ENCODE results near the gene TAS2R50.
"Not testable (repeated sequence)": the region's sequence is repeated elsewhere in the genome, so short reads cannot be mapped to it uniquely, and the experiment has no call there.

The TAS2R50 gene, protein sequence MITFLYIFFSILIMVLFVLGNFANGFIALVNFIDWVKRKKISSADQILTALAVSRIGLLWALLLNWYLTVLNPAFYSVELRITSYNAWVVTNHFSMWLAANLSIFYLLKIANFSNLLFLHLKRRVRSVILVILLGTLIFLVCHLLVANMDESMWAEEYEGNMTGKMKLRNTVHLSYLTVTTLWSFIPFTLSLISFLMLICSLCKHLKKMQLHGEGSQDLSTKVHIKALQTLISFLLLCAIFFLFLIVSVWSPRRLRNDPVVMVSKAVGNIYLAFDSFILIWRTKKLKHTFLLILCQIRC

GRCh38 chr12:10986812-10987211 lies at the start of gene TAS2R50:
TSS of gene TAS2R50 (minus strand) at chr12:10986912. CDS start at chr12:10986860, 52 bp downstream.
- no peak for DNase-seq (ENCODE audit: low read depth)
- no peak within 1 kb of the TSS for H3K4me3 ChIP-seq (replicated peaks; ENCODE audit: low read depth, low read length)
- TF ChIP-seq CTCF (IDR thresholded peaks at IDR 0.05; ENCODE audit: low read length, missing control alignments) = no peak

DNA sequence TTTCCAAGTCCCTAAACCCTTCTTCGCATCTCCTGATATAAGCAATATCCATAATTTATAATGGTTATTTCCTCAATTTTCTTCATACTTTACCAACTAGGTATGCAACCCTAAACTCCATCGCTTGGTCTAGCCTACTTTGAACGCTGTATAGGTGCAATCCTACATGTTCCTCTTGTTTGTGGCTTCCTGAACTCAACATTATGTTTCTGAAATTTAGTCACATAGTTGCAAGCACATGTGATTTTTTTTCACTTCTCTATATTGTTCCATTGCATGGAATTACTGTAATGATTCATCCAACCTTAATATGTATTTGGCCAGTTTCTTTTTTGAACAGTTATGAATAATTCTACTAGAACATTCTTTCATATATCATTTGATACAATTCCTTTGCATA lies 47.2 kb upstream of the TAS2R50 start:
- H3K4me3 ChIP-seq (replicated peaks; ENCODE audit: low read depth, low read length); DNase-seq (ENCODE audit: low read depth): not testable (repeated sequence)

DNA sequence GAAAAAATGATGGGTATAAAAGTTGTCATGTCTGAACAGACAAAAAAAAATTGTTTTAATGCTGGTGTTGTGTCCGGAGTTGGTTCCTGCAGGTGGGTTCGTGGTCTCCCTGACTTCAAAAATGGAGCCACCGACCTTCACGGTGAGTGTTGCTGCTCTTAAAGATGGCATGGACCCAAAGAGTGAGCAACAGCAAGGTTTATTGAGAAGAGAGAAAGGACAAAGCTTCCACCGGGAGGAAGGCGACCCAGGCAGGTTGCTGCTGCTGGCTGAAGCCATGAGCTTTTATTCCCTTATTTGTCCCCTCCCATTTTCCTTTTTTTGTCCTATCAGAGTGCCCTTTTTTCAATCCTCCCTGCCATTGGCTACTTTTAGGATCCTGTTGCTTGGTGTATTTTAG lies 44.6 kb upstream of the TAS2R50 start, which contains the start of gene TAS2R31:
TAS2R31 (minus strand) TSS at position 101 of the 400 bp plus-strand sequence; CDS start at position 29, 72 bp downstream.
- DNase-seq (ENCODE audit: low read depth) = no peak
- no peak within 1 kb of the TSS for H3K4me3 ChIP-seq (replicated peaks; ENCODE audit: low read depth, low read length)
- no peak for TF ChIP-seq CTCF (IDR thresholded peaks at IDR 0.05; ENCODE audit: low read length, missing control alignments)

DNA sequence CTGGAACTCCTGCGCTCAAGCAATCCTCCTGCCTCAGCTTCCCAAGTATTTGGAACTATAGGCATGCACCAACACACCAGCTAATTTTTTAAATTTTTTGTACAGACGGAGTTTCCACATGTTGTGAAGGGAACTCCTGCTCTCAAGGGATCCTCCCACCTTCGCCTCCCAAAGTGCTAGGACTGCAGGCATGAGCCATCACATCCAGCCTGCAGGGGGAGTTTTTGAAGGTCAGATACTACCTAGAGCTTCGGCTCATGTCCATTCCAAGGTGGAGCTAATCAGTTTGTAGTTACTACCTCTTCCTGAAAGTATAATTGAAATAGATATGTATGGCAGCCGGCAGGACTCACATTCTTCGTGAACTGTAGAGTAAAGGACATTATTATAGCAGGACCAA lies 39.4 kb upstream of the TAS2R50 start:
- DNase-seq (ENCODE audit: low read depth) = no peak
- no peak overlapping the region for H3K4me3 ChIP-seq (replicated peaks; ENCODE audit: low read depth, low read length)
- peak; percentile 15 for TF ChIP-seq CTCF (IDR thresholded peaks at IDR 0.05; ENCODE audit: low read length, missing control alignments)

DNA sequence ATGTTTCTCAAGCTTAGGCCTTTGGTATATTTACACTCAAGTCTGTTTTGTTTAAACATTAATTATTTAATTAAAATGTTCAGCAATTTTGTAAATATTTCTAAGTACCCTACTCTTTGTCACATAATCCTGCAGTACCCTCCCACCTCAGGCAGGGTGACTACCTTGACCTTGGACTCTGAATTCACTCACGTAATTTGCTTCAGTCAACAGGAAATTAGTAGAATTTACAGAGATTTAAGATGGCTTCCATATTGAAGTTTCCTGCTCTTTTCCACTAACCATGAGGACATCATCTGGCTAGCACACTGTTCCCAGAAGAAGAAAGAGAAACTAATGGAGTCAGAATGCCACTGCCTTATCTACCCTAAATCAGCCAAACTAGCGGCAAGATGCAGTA lies 36.7 kb upstream of the TAS2R50 start:
- DNase-seq (ENCODE audit: low read depth) = no peak
- no peak for TF ChIP-seq CTCF (IDR thresholded peaks at IDR 0.05; ENCODE audit: low read length, missing control alignments)
- no peak overlapping the region for H3K4me3 ChIP-seq (replicated peaks; ENCODE audit: low read depth, low read length)

GRCh38 chr12:11022520-11022919 lies 35.8 kb upstream of the TAS2R50 start, which contains the start of gene TAS2R19:
TSS of gene TAS2R19 (minus strand) at chr12:11022620. CDS start at chr12:11022571, 49 bp downstream.
- no peak for DNase-seq (ENCODE audit: low read depth)
- no peak for TF ChIP-seq CTCF (IDR thresholded peaks at IDR 0.05; ENCODE audit: low read length, missing control alignments)
- H3K4me3 ChIP-seq (replicated peaks; ENCODE audit: low read depth, low read length) = no peak within 1 kb of the TSS

- no peak for TF ChIP-seq CTCF (IDR thresholded peaks at IDR 0.05; ENCODE audit: low read length, missing control alignments)
- no peak overlapping the region for H3K4me3 ChIP-seq (replicated peaks; ENCODE audit: low read depth, low read length)
- DNase-seq (ENCODE audit: low read depth) = no peak
Observed at GRCh38 chr12:11016937-11017336, 30.2 kb upstream of the TAS2R50 start.

Data from fibroblast of pulmonary artery (primary cell).